ENCODE data around the gene KERA.
"Not testable (repeated sequence)": the region's sequence is repeated elsewhere in the genome, so short reads cannot be mapped to it uniquely, and the experiment has no call there.

KERA gene

GRCh38 chr12:91057368-91058165 is at the start of gene KERA:
Gene KERA, minus strand, starts transcription at chr12:91058024. Its CDS starts 1,743 bp downstream, at chr12:91056281.
- no peak for DNase-seq

- no peak for DNase-seq
Observed at GRCh38 chr12:91106283-91106682, 48.5 kb upstream of the KERA start.

- no peak for DNase-seq
Observed at GRCh38 chr12:91105807-91106206, 48.0 kb upstream of the KERA start.

GRCh38 chr12:91104812-91105466 is 47.1 kb upstream of the KERA start:
- DNase-seq: no peak

GRCh38 chr12:91103624-91104023 is 45.8 kb upstream of the KERA start:
- DNase-seq: peak; percentile 21 to 29

- DNase-seq: peak; percentile 32 to 67
Observed at GRCh38 chr12:91103101-91103500, 45.3 kb upstream of the KERA start.

GRCh38 chr12:91100906-91101305 is 43.1 kb upstream of the KERA start:
- no peak for DNase-seq

GRCh38 chr12:91099836-91100235 is 42.0 kb upstream of the KERA start:
- DNase-seq: no peak

GRCh38 chr12:91099341-91099740 is 41.5 kb upstream of the KERA start:
- DNase-seq: no peak

- DNase-seq: no peak
Observed at GRCh38 chr12:91098941-91099340, 41.1 kb upstream of the KERA start.

GRCh38 chr12:91098461-91098860 is 40.6 kb upstream of the KERA start:
- no peak for DNase-seq

- DNase-seq: no peak
Observed at GRCh38 chr12:91094957-91095356, 37.1 kb upstream of the KERA start.

- DNase-seq: no peak
Observed at GRCh38 chr12:91094032-91094662, 36.3 kb upstream of the KERA start.

- DNase-seq: no peak
Observed at GRCh38 chr12:91093341-91093740, 35.5 kb upstream of the KERA start.

GRCh38 chr12:91091916-91092715 is 34.3 kb upstream of the KERA start:
- DNase-seq: no peak

GRCh38 chr12:91089953-91090352 is 32.1 kb upstream of the KERA start:
- DNase-seq: not testable (repeated sequence)

GRCh38 chr12:91080041-91080440 is 22.2 kb upstream of the KERA start:
- DNase-seq: peak in 1 of 2 experiments; percentile 6

GRCh38 chr12:91078501-91078900 is 20.7 kb upstream of the KERA start:
- DNase-seq: no peak

- DNase-seq: no peak
Observed at GRCh38 chr12:91077228-91077954, 19.6 kb upstream of the KERA start.

- DNase-seq: no peak
Observed at GRCh38 chr12:91074851-91075250, 17.0 kb upstream of the KERA start.

- no peak for DNase-seq
Observed at GRCh38 chr12:91074154-91074709, 16.4 kb upstream of the KERA start.

- DNase-seq: no peak
Observed at GRCh38 chr12:91073426-91073825, 15.6 kb upstream of the KERA start.

All from NCI-H526 (cell line).